Glutamatergic neuron (in vitro differentiated cells): ENCODE data around the gene PATE4. TPM values are rescaled to one million over a fixed set of nuclear protein-coding genes. Genes with fewer than 3 reads are reported as not detected.

Source experiments
- DNase-seq: peaks from one replicate; pipeline ENCODE4 v3.0.0; 2022
- H3K27ac Mint-ChIP-seq: one replicate; pipeline ENCODE4 v1.8.0; 2020; ENCODE audit warnings: mild to moderate bottlenecking, mixed read lengths, inconsistent platforms; ENCODE audit not compliant: unreplicated experiment
- H3K27me3 Mint-ChIP-seq: one replicate; pipeline ENCODE4 v1.8.0; 2020; ENCODE audit warnings: mild to moderate bottlenecking, moderate library complexity, mixed read lengths, inconsistent platforms; ENCODE audit not compliant: unreplicated experiment
- H3K36me3 Mint-ChIP-seq: one replicate; pipeline ENCODE4 v1.8.0; 2020; ENCODE audit warnings: mild to moderate bottlenecking, mixed read lengths, inconsistent platforms; ENCODE audit not compliant: unreplicated experiment
- H3K4me1 Mint-ChIP-seq: one replicate; pipeline ENCODE4 v1.8.0; 2020; ENCODE audit warnings: mild to moderate bottlenecking, low read depth, mixed read lengths, inconsistent platforms; ENCODE audit not compliant: unreplicated experiment
- H3K4me3 Mint-ChIP-seq: one replicate; pipeline ENCODE4 v1.8.0; 2020; ENCODE audit warnings: mild to moderate bottlenecking, mixed read lengths, inconsistent platforms; ENCODE audit not compliant: unreplicated experiment
- H3K9me3 Mint-ChIP-seq: one replicate; pipeline ENCODE4 v1.8.0; 2020; ENCODE audit warnings: mild to moderate bottlenecking, moderate library complexity, mixed read lengths, inconsistent platforms; ENCODE audit not compliant: unreplicated experiment
- long read RNA-seq: library from polyadenylated mRNA; unstranded; transcript quantifications from one replicate; pipeline ENCODE4 v2.0.0, GENCODE V29; 2020; ENCODE audit not compliant: unreplicated experiment
- total RNA-seq: library from RNA; stranded (reverse); fragmentation: NEBNext Ultra II Directional; extraction: Animal tissue kit (Norgen Biotek cat#: 25700); gene quantifications from one replicate; pipeline ENCODE4 v1.2.1, GENCODE V29; 2021; ENCODE audit not compliant: unreplicated experiment
- TF ChIP-seq, protein P1 (sequence below): fragments of 200-600 bp; sonication (generic); IDR thresholded peaks from one replicate; pipeline ENCODE4 v1.5.0; 2021; ENCODE audit not compliant: partially characterized antibody, unreplicated experiment

The PATE4 gene, protein sequence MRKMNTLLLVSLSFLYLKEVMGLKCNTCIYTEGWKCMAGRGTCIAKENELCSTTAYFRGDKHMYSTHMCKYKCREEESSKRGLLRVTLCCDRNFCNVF
- not detected for total RNA-seq
- long read RNA-seq = 0 reads

DNA sequence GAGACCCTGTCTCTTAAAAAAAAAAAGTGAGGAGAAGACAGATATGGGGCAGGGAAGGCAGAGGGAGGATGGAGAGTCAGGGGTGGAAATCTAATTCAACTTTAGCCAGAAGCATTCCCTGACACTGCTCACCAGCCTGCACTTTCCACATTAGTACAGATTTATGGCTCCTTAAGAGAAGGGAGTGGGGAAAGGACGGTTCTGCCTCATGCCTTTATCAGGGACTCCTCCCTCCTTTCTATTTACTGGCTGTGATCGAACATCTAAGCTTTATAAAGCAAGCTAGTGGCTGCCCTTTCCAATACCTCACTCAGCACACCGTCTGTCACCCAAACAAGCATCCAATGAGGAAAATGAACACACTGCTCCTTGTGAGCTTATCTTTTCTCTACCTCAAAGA lies at the start of gene PATE4:
Gene PATE4, plus strand, starts transcription at position 301 of the 400 bp plus-strand sequence. Its CDS starts 44 bp downstream, at position 345.
- DNase-seq = no peak
- H3K36me3 Mint-ChIP-seq = peaks cover 11% of the 10 kb centered on the region
- H3K4me1 Mint-ChIP-seq = no peaks in the 10 kb centered on the region
- TF ChIP-seq, protein P1, sequence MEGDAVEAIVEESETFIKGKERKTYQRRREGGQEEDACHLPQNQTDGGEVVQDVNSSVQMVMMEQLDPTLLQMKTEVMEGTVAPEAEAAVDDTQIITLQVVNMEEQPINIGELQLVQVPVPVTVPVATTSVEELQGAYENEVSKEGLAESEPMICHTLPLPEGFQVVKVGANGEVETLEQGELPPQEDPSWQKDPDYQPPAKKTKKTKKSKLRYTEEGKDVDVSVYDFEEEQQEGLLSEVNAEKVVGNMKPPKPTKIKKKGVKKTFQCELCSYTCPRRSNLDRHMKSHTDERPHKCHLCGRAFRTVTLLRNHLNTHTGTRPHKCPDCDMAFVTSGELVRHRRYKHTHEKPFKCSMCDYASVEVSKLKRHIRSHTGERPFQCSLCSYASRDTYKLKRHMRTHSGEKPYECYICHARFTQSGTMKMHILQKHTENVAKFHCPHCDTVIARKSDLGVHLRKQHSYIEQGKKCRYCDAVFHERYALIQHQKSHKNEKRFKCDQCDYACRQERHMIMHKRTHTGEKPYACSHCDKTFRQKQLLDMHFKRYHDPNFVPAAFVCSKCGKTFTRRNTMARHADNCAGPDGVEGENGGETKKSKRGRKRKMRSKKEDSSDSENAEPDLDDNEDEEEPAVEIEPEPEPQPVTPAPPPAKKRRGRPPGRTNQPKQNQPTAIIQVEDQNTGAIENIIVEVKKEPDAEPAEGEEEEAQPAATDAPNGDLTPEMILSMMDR = no peak
- H3K27me3 Mint-ChIP-seq = peaks cover 7% of the 10 kb centered on the region
- no peak within 1 kb of the TSS for H3K4me3 Mint-ChIP-seq
- no peak within 1 kb of the TSS for H3K27ac Mint-ChIP-seq
- no peaks in the 10 kb centered on the region for H3K9me3 Mint-ChIP-seq

DNA sequence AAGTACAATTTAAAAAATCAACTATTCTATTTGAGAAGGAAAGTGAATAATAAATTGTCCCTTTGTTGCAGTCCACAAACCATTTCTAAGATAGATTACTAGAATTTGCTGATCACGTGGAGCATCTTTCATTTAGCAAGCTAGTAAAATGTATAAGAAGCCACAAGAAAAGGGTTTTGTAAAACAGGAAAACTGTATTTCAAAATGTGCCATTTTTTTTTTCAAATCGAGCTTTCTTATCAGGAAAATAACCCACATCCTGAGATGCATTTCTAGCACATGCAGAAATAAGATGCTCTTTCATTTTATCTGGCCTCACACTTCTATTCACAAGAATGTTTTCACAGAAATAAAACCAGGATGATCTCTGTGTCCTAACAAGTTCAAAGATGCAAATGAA lies 48.4 kb upstream of the PATE4 start:
- Mint-ChIP-seq H3K27me3 (peaks cover 4% of the 10 kb centered on the region), H3K27ac (no peak overlapping the region), H3K9me3 (peaks cover 5% of the 10 kb centered on the region), H3K4me3 (no peak overlapping the region), H3K36me3 (no peaks in the 10 kb centered on the region), H3K4me1 (no peaks in the 10 kb centered on the region)
- DNase-seq = no peak
- TF ChIP-seq, protein P1 = no peak

DNA sequence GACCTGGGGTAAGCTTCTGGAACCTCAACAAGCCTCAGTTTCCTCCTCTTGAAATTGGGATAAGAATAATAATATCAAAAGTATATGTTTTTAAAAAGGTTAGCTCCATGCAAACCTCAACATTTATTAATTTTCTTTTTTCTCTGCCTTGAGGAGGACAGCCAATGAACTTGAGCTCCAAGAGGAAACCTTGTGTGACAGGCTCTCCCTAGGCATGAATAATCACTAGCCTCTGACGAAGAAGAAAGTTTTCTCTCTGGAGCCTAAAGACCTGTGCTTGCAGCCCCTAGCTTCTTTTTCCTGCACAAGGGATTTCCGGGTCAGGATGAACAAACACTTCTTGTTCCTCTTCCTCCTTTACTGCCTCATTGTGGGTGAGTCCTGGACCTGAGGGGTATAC lies 45.3 kb upstream of the PATE4 start, which contains the start of gene PATE3:
Gene PATE3, plus strand, starts transcription at position 301 of the 400 bp plus-strand sequence. Its CDS starts 25 bp downstream, at position 326.
- no peak for DNase-seq
- Mint-ChIP-seq H3K27me3 (peaks cover 2% of the 10 kb centered on the region), H3K9me3 (peaks cover 2% of the 10 kb centered on the region), H3K36me3 (no peaks in the 10 kb centered on the region), H3K4me1 (no peaks in the 10 kb centered on the region), H3K27ac (no peak within 1 kb of the TSS), H3K4me3 (no peak within 1 kb of the TSS)
- TF ChIP-seq, protein P1 = no peak

GRCh38 chr11:125790825-125791224 lies 42.3 kb upstream of the PATE4 start:
- TF ChIP-seq, protein P1 = no peak
- Mint-ChIP-seq H3K9me3 (peaks cover 2% of the 10 kb centered on the region), H3K4me3 (no peak overlapping the region), H3K27ac (no peak overlapping the region), H3K4me1 (no peaks in the 10 kb centered on the region), H3K27me3 (no peaks in the 10 kb centered on the region), H3K36me3 (no peaks in the 10 kb centered on the region)
- no peak for DNase-seq

- Mint-ChIP-seq H3K27me3 (no peaks in the 10 kb centered on the region), H3K4me3 (no peak overlapping the region), H3K36me3 (peaks cover 18% of the 10 kb centered on the region), H3K27ac (no peak overlapping the region), H3K4me1 (no peaks in the 10 kb centered on the region), H3K9me3 (peaks cover 9% of the 10 kb centered on the region)
- no peak for DNase-seq
- TF ChIP-seq, protein P1 = no peak
Observed at GRCh38 chr11:125797641-125798040, 35.5 kb upstream of the PATE4 start.
